HG02970 (cell line): ENCODE measurements around the gene CD58.
"Not testable (repeated sequence)": the region's sequence is repeated elsewhere in the genome, so short reads cannot be mapped to it uniquely, and the experiment has no call there.

ENCODE experiments used
- ATAC-seq: cut with Tn5 transposase; IDR thresholded peaks from one replicate; pipeline ENCODE4 v1.9.1; 2021; ENCODE audit warnings: mild to moderate bottlenecking, moderate library complexity, moderate number of reproducible peaks; ENCODE audit not compliant: unreplicated experiment, low FRiP score

CD58 gene

DNA sequence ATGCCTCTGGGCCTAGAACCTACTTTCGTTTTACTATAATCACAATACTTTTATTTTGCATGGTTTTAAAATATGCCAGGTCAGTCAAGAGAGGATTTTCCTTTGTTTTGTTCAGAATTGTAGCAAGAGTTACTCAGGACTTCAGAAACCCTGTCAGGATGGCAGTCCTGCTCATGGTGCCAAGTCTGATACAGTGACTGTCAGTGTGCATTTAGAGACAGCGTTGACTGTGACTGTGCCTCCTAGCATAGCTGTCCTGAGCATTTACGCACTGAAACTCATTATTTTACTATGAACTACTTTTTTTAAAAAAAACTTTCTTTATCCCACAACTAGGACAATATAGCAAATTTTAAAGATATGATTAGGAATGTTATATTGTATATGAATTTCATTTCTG is 23.2 kb upstream of the CD58 start:
- ATAC-seq = not testable (repeated sequence)

DNA sequence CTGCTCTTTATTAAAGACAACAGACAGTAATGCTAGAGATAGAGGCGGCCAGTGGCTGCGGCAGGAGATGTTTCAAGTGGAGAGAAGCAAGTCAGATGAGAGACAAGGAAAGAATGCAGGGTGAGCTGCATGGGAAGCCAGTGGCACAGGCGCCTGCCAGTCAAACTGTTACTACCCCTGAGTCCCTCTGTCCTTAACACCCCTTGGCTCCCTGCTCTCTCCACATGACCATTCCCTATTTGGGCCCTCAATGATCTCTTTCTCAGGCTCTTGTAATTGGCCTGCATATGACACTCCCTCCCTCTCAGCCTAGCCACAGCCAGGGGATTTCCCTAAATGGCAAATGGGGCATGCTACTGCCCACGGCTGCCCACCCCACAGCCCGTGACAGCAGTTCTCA is 22.6 kb upstream of the CD58 start:
- ATAC-seq = not testable (repeated sequence)

DNA sequence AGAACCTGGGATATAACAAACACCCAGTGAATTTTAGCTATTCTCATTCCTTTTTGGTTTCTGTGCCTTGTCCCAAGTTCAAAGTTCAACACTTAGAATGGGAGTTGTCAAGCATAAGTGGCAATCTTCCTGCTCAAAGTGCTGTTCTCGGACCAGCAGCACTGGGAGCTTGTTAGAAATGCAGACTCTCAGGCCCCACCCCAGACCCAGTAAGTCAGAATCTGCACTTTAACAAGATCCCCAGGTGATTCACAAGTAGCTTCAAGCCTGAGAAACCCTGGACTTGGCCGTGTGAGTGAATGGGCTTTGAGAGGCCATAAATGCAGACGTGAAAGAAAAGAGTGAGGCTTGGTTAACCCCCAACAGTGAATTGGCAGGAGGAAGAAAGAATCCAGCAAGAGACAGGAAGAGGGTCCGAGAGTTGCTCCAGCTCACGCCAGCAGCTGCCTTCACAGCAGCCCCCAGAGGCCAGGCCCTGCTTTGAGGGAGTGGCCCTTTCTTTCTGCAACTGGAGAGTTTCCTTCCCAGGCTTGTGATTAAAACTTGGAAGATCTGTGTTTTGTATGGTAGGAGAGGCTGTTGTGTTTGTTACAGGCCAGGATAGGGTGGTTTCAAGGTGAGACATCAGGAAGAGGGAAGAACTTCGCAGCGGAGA is 21.3 kb upstream of the CD58 start:
- ATAC-seq = not testable (repeated sequence)

DNA sequence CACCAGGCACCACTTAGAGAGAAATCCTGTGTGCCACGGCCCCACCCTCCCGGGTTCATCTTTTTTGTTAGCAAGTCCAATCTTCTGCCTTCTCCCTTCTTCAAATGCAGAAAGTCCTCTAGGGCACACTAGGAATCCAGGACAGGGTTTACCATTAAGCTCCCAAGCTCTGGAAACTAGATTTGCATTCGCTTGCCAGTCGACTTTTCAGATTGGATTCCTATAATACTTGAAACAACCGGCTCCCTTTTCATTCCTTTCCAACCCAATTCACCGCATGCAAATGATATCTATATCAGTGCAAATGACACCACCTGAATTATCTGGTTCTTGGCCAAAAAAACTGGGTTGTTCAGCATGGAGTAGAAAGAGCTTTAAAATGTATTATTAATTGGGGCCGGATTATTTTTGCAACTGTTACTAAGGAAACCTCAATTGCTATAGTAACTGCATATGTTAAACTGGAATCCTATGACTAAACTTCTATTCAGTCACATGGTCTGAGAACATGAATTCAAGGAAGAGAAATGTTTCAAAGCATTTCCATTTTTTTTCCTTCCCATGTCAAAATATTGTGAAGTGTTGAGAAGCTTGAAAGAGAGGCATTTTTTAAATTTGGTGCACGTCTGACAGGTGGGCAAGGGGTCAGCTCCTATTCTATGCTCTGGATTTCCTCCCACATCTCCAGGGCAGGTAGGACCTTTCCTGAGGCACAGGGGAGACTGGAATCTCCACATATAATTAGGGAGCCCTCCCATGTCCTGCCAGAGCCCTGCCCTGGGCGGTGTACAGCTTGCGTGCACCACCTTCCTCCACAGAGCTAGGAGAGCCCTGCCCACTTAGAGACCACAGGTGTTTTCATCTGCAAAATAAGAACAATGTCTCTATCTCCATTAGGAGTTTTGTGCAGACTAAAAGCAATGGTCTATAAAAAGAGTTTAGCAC is 20.5 kb upstream of the CD58 start:
- ATAC-seq = not testable (repeated sequence)

DNA sequence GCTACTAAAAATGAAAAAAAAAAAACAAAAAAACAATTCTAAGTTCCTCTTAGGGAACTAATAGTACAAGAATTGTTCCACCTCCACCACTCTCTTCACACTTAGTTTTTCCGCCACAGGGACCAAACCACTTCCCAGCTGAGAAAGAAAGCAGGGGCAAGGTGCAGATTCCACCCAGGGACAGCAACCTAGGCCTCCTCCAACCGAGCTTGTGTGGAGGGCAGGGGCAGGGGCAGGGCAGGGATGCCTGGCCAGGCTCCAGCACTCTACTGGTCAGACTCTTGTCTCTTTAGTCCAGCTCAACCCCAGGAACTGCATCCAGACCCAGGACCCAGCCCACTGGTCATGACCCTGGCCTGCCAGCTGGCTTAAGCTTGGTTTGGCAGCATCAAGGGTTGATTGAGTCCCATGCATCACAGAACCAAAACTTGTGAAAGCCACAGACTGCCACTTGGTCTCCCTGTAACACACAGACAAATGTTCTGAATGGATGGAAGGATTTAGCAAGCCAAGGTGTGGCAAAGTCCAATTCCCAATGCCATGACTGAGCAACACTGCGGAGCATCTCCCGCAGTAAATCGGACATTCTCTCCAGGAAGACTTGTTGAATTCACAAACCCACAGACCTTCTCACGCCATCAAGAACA is 19.7 kb upstream of the CD58 start:
- ATAC-seq = not testable (repeated sequence)

DNA sequence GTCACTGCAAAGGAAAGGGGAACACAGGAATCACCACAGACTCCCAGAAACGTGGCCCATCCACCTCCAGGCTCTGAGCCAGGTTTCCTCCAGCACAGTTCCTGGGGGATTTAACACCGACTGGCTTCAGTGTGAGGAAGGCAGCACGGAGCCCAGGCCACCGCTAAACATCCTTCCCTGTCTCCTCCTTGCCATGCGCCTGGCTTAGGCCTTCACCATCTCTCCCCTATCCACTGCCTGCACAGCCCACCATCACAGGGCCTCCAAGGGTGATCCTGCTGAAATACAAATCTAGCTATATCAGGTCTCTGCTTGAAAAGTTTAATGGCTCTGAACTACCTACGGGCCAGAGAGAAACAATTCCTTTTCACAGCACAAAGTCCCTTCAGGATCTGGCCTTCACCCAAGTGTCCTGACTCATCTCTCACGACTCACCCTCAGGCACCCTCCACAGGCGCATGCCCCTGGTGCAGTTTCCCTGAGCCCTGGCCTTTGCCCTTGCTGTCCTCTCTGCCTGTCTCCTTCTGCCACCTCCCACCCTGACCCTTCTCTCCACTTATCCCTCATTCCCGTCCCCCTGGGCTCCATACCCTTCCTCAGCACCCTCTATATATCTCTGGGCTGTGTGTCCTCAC is 18.4 kb upstream of the CD58 start:
- ATAC-seq = not testable (repeated sequence)

DNA sequence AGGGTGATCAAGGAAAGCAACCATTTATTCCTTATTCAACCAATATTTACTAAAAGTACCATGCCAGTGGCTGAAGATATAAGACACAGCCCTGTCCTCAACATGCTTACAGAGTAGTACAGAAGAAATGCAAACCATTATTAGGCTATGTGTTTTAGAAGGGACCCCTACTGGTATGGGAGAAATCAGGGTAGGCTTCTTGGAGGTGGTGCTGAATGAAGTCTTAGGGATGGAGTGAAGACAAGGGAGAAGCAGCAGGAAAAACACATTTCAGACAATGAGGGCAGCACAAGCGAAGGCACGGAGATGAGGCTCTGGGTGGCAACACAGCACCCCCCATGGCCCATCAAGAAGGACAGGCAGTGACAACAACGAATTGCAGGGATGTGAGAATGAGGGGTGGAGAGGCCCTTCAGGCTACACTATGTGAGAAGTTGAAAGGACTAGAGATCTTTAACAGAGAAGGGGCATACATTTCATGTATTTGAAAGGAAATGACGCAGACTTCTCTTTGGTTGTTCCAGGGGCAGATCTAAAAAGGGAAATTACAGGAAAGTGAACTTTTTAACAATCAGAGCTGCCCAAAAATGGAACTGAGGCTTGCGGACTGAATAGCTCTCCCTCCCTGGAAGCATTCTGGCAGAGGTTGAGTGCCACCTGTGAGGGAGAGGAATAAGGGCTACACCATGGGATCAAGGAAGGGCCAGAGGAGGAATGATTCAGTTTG is 16.8 kb upstream of the CD58 start:
- no peak for ATAC-seq

DNA sequence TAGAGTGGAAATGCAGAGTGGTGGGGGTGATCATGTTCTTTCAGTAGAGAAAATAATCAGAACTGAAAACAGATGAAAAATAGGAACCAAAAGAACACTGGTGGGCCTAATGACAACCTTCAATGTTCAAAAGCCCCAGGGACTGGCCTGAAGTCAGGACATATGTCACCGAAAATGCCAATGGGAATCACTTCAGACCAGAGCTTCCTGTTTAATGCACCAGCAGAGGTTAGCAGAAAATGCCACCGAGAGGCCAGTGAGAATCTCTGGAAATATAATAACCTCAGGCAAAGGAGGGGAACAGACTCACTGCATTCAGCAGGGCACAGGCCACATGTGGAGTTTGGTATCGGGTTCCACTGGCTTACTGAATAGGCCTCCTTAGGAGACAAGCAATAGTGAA is 15.9 kb upstream of the CD58 start:
- ATAC-seq = no peak

DNA sequence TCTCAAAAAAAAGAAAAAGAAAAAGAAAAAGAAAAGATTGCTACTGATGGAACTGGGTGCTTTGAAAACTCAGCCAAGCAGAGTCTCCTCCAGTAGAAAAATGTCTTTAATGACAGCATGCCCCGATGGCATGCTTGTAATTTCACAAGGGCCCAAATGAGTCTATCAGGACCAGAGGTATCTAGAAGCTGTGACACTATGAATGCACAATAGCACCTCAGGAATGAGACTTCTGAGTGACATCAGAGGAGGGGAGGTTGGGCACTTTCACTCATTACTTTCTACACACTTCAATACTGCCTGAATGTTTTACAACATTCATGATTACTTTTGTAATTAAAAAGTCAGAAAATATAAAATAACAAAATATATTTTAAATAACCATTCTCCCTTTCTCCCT is 15.1 kb upstream of the CD58 start:
- no peak for ATAC-seq

DNA sequence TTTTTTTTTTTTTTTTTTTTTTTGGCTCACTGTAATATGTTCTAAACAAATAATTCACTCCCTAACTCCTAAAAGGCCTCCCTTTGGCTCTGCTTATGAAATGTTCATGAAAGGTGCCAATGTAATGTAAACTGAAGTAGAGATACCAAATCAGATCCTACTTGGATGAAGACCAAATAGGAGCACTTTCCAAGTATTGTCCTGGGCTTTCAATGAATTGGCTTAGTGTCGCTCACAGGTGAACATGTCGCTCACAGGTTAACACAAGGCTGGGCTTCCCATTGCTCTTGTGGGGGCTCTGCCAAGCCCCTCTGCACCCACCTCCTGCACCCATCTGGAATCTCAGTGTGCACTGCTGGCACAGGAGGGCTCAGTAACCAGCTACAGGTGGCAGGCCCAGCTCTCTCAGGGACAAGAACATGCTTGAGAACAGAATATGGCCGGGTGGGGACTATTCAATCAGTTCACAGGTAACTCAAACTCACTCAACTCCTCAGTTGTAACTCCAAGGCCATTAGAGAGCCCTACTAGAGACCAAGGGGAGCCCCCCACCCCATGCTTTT is 10.6 kb upstream of the CD58 start:
- no peak for ATAC-seq

DNA sequence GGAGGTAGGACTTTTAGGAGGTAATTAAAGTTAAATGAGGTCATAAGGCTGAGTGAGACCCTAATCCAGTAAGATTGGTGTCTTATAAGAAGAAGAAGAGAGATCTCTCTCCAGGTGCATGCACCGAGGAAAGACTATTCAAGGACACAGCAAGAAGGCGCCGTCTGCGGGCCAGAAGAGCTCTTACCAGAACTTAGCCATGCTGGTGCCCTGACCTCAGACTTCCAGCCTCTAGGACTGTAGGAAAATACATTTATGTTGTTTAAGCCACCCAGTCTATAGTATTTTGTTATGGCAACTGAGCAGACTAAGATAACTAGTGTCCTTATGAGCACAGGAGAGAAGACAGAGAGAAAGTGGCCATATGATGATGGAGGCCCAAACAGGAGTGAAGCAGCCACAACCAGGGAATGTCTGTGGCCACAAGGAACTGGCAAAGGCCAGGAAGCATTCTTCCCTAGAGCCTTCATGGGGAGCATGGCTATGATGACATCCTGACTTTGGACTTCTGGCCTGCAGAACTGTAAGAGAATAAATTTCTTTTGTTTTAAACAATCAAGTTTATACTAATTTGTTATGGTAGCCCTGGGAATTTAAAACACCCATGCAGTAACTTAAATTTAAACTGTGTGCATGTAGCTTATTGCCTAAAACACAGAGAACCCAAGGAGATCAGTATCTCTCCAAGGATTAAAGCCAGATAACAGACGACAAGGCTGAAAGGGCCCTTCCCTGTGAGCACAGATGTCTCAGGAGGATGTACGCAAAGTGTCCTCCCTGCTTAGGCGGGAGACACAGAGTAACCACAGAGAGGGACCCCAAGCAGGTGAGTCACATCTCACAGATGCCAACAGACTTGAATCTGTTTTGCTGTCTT is 9.9 kb upstream of the CD58 start:
- ATAC-seq = no peak

DNA sequence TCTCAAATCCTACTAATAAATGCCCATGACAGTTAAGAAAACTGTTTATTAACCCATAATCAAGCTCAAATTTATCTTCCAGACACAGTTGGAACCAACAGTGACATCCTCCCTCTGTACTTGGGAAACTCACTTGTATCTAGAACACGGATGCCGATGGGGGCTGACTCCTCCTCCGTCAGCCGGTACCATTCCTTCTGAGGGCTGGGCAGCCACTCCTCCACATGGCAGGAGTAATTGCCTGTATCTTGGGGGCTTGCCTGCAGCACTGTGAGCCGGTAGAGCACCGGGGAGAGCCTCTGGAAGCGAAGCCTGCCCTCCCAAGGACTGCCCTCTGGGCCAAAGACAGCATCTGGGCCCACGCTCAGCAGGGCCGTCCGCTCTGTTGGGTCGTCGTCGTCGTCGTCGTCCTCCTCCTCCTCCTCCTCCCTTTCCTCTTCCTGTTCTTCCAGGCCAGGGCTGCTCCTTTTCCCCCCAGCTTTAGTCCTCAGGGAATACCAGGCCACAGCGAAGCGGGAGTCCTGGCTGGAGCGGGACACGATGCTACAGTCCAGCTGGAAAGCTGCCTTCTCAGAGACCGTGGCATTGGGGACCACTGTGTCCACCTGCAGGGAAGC is 8.5 kb upstream of the CD58 start:
- ATAC-seq = no peak

DNA sequence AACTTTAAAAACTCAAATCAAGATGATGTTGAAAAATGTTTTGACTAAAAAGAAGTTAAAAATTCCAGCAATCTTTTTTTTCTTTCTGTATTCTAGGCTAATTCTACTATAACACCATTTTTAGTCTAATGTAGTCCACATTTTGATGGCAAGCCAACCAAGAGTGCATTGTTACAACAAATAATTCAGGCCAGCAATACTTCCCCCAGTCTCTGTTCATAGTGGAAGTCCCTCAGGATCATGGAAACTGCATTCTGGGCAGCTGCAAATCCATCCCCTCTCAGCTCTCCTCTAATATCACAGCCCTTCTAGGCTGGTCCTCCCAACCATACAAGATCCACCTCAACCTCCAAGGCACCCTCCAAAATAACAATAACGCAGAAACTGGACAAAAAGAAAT is 7.8 kb upstream of the CD58 start:
- no peak for ATAC-seq

DNA sequence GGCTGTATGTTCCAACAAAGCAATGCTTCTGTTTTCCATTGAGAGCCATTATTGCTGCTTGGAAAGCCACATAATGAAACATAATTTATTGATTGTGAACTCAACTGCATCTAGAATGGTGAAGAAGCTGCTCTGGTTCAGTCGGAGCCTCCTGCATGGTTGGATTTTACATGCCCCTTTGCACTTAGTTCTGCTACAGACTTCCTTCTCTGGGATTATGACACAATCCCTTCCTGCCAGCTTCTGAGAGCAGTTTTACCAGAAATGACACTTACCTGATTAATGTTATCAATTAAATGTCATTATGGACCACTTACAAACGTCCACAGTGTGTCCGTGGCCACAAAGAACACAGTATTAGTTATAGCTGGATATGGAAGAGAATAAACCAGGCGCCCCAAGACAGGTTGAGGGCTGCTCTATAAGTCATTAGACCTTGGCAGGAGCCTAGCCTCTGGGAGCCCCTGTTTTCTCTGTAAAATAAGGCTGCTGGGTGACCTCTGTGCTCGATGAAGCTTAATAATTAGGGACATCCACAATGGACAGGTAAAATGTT is 7.0 kb upstream of the CD58 start:
- no peak for ATAC-seq

DNA sequence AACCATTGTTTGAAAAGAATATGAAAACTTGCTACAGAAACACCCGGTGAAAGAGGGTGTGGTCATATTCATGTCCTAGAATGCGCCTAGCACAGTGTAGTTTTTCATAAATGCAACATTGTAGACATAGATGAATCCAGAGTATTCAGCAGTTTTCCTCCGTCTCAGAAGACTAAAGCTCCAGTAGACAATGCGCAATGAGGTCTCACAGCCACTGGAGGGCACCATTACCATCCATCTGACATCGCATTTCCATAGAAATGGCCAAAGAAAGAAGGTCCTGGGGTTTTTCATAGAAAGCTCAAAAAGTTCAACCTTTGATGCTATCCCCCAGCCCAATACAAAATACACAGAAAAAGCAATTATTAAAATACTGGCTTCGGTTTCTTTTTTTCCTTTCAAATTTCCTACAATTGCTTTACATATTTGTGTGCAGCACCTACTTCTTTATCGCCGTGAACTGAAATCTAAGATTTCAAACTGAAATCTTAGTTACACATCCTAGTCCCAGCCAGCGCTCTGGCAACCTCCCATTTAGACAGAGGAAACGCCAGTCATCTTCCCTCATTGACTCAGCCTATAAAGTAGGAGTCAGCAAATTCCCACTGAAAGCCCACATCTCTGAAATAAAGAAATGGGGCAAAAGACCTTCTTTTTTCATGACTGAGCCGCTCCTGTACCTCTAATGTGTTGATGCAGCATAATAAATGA is 3.9 kb upstream of the CD58 start:
- no peak for ATAC-seq

DNA sequence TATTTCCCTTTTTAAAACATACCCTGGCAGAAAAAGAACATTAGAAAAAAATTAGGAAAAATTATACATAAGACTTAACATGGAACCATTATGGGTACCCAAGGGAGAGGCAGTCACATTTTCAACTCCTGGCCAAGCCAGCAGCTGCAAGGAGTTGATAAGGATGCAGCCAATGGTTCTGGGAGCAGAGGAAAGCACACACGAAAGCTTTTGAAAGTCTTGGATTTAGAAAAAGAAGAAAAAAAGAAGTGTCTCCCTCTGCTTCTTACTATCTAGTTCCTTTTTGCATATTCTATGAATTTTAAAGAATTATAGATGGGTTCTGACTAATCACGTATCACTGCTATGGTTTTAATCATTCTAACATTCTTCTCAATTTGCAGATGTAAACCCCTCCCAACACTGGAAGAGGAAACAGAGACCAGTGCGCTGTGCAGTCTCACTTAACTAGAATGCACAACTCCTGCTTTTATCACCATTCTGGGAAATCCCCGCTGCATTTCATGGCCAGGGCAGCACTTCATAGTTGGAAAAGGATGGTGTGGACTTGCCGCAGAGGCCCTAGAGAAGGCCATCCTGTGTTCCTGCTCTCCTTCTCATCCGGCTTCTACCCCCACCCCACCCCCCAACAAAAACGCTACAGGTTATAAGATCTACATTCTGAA is 2.7 kb upstream of the CD58 start:
- ATAC-seq = no peak

DNA sequence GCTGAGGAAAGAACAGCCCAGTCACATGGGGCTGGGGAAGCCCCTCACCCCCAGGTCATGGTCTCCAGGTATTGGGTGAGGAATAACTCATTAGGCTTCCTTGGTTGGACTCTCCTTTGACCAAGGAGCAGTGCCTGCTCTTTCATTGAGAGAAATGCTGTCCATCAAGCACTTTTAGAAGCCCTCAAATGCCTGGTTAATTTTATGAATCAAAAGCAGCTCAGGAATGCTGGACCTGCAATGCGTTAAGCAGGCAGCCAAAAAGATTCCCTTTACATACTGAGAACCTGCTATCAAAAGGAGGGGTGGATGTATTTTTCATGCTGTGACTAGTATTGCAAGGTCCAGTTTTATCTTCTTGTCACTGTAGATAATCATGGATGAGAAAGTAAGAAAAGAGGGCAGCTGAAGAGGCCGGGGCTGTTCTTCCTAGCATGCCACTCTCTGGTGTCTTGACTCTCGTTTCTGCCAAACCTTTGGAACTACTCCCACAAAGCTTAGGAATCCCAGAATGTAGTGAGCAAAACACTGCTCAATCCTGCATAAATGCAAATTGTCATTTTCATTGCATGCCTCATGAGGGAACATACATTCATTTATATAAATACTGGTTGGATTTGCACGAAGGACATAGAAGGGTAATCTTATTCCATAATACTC is 2.1 kb upstream of the CD58 start:
- no peak for ATAC-seq
